ENCODE results near the gene ANKS1B.
"Not testable (repeated sequence)": the region's sequence is repeated elsewhere in the genome, so short reads cannot be mapped to it uniquely, and the experiment has no call there.

ANKS1B gene

DNA sequence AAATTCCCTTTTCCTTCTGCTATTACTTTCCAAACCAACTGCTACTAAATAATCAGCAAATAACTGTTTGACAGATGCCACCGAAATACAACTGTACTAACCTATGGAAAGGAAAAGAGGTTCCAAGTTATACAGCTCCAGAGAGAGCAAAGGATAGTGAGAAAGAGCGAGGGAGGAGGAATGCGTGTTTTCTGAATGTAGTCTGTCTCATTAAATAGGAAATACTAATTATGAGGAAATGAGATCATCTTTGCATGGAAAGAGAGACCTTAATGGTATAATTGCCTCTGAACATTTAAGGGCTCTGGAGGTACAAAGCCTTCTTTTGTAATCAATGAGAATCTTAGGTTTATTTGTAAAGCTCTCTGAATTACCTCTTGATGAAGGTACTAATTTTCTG, 1144.4 kb downstream of the ANKS1B start:
- DNase-seq: no peak

DNA sequence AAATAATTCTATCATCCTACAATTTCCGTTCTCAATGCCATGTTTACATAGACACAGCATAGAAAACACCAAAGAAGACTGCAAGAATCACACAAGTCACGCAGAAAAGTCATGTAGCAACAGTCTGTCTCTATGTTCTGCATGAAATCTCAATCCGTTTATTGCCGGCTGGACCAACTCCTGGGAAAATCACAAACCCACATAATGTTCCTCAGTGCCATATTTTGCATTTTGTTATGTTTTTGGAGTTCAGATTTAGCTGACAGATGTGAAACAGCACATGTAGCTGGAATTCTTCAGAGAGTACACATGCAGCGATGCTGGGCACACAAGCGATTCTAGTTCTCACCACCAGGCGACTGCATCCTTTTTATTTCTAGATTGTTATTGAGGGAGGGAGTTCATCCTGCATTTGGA, 1146.5 kb downstream of the ANKS1B start:
- DNase-seq: no peak

DNA sequence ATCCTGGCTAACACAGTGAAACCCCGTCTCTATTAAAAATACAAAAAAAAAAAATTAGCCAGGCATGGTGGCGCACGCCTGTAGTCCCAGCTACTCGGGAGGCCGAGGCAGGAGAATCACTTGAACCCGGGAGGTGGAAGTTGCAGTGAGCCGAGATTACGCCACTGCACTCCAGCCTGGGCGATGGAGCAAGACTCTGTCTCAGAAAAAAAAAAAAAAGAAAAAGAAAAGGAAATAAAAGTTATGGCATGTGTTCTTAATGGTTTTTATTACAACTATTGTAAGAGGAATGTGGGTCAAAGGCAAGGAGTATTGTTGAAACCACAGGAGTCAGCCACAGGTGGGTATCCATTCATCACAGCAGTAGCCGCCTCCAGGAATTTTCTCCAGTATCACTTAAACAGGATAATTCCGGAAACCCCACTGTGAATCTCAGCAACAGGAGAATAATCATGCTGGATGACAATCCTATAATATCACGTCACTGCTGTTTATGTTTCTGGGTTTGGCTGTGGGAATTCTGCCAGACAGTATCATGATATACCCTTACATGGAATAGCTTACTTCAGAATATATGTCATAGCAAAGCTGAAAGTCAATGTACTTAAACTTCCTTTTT, 1147.5 kb downstream of the ANKS1B start:
- not testable (repeated sequence) for DNase-seq

DNA sequence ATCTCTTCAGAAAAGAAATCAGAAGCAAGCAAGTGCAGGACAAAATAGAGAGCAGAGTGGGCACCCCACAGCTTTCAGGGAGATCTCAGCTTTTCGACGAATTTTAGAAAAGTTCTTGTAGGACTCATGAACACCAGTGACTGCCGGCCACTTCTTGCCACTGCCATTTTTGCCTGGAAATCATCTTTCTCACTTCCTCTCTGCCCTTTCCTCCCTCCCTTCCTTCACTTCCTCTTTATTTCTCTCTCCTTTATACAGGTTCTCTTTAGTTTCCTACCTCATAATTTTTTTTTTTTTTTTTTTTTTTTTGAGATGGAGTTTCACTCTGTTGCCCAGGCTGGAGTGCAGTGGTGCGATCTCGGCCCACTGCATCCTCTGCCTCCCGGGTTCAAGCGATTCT, 1154.1 kb downstream of the ANKS1B start:
- no peak for DNase-seq

DNA sequence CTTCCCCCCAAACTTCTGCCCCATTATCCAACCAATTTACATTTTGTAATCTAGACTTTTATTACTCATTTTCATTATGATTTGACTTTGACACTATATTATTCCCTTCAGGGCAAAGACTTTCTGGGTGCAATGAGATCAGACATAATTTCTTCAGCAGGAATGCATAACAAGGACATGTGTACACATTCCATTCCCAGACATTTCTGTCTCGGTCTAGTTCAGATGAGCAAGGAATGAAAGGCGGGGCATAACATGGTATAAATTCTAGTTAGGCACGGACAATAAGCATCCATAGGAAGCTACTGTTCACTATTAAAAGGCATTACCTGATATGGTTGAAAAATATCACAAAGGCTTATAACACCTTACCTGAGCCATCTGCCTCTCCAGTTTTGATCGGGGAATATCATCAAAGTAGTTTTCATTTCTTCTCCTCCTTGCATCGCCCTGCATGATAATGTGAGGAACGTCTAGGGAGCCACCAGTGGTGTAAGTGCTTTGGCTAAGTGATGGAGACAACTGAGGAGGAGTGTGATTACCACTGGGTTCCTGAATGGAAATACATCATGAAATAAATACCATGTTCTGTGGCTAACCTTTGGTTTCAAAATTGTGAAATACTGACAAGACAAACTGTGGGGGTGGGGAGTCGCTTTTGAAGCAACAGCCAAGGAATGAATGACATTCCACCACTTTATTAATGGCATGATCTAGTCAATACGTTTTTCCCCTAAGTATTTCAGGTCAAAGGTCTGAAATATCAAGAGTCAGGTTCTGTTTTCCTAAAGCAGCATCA, 1155.7 kb downstream of the ANKS1B start:
- DNase-seq: no peak

DNA sequence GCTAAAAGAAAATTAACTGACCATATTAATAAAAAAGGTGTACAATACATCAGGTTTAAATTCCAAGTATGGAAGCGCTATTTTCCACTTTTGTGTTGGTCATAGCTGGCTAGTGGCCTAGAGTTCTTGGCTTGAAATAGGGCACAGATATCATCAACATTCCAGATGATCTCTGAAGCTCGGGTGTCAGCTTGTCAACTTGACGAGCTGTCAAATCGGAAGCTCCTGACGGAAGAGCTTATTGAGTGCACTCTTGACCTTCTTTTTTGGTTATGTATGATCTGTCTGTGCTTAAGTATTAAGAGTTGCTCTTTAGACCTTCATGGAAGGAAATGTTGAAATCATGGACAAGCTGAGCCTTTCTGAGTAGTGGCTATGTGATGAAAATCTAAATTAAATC, 1161.7 kb downstream of the ANKS1B start:
- no peak for DNase-seq

DNA sequence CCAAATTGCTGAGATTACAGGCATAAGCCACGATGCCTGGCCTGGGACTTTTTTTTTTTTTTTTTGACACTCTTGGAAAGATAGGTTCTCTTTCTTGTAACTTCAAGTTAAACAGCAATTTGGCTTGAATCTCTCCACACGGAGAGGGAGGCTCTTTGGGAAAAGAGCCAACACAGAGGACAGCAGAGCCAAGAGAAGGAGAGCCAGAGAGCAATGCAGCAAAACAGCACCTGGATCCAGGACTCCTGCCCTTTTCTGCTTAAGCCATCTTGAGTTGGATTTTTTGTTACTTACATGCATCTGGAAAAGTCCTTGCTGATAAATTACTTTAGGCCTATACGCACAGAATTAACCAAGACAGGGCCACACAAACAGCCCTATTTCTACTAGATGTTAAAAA, 1162.9 kb downstream of the ANKS1B start:
- no peak for DNase-seq

DNA sequence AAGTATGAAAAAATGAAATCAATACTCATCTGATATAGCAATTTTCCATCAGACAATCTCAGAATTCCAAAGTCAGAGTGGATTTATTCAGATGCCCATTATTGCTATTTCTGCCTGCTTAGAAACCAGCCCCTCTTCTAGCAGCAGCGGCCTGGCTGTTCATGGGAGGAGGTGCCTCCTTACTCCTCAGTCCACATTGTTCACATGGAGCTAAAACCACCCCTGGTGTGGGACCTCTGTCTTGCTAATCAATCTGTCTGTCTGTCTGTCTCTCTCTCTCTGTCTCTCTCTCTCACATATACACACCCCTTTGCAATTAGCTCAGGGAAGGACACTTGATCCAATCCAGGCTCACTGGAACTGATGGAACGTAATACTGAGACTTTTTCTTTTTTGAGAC, 1163.5 kb downstream of the ANKS1B start:
- no peak for DNase-seq

DNA sequence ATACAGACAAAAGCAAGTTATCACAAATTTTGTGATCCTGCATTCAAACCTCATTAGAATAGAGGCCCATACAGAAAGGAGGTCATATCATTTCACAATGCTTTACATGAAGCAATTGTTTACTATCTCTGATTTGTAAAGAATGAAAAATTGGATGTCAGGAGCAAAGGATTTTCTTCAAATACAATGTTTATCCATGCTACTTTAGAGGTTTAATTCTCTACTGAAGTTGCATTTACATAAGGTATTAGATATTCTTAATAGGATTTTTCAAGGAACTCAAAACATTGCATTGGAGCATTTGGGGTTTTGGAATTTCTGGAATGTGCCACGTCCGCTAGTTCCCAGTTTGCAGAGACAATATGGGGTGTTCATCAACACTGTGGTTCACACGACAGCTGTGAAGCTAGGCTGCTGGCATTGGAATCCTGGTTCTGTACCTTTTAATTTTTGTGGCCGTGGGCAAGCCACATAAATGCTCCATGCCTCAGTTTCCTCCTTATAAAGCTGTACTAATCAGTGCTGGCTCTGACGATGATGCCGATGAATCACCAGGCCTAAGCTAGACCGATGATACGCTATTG, 1164.8 kb downstream of the ANKS1B start:
- DNase-seq: no peak

DNA sequence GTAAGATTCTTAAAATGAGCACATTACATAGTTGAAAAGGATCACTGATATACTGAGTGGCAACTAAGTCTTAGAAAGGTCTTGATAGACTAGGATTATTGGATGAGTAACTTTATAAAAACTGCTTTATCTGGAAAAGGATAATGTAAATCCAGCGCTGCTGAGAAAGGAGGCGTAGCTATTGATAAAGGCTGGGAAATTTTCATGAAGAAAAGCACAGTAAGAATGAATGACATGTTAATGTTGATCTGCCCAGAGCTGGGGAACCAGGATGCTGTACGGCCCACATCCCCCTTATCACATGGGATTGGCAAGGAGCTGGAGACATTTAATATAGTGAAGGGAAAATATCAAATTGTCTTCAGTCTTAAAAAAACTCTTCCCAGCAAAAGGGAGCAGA, 1165.7 kb downstream of the ANKS1B start:
- DNase-seq: no peak

DNA sequence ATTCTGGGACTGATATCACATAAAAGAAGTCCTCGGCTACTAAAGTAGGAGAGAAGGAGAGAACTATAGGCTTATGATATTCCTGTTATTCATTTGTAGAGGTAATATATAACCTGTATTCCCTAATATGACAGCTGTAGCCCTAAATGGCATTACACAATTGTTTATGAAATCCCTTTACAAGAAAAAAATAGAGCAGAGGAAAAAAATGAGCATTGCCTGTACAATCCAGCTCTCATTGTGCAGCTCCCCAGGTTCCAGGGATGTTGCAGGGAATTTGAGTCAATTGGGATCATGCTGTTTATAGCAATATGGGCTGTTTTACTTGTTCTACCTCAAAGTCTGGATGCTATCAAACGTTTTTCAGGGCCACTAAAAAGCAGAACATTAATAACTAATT, 1166.5 kb downstream of the ANKS1B start:
- no peak for DNase-seq

DNA sequence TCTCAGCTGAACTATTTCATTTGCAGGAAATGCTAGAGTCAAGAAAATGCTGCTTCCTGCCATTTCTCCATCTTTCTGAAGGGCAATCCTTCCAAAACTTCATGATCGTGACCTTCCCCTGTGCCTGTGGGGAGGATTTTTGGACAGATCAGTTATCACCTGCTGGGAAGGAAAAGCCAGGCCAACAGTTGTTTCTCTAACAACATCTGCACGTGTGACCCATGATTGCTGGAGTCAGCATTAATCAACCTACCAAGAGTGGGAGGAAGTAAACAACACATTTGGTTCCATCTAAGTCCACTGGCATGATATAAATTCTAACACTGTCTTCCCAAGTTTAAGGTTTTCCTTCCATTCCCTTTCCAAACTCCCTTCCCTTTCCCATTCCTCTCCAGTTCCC, 1167.0 kb downstream of the ANKS1B start:
- DNase-seq: no peak

DNA sequence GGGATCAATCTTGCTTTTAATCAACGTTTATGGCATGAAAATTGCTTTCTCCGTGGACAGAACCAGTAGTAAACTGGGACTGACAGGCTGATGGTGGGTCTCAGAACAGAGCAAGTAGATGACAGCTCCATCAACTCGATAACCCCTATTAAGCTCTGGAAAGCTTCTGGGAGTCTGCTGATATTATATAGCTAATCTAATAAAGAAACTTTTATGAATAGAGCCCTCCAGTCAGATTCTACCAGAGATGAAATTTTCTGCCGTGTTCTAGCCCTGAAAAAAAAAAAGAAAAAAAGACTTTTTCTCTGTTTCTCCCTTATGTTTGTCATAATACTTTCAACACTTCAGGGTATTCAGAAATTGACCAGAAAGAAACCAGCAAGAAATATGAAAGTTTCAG, 1168.0 kb downstream of the ANKS1B start:
- no peak for DNase-seq

DNA sequence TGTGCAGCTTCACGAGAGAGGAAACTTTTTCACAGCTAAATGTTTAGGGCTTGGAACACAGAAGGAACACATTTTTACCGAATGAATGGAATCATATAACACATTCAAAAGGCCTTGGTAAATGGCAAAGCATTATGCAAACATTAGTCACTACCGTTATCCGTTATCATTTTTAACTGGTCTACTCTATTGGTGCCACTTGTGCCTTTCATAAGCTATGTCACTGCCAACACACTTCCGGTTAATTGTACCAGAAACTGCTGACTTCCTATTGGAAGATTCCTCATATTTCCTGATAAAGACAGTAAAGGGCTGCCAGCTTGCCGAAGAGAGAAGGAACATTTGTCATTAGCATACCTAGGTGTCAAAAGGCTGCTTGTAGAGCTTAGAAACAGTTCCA, 1170.5 kb downstream of the ANKS1B start:
- DNase-seq: no peak

DNA sequence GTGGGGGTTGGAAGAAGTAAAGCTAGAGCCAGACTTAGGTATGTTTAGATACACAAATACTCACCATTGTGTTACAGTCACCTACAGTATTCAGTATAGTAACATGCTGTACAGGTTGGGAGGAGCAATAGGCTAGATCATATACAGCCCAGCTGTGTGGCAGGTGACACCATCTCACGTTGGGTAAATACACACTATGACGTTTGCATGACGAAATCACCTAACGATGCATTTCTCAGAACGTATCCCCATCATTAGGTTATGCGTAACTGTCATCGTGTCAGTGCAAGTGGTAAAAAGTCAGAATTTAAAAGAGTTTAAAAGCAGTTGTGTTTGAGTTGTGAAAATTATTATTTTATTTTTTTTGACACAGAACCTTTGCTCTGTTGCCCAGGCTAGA, 1172.5 kb downstream of the ANKS1B start:
- DNase-seq: no peak

DNA sequence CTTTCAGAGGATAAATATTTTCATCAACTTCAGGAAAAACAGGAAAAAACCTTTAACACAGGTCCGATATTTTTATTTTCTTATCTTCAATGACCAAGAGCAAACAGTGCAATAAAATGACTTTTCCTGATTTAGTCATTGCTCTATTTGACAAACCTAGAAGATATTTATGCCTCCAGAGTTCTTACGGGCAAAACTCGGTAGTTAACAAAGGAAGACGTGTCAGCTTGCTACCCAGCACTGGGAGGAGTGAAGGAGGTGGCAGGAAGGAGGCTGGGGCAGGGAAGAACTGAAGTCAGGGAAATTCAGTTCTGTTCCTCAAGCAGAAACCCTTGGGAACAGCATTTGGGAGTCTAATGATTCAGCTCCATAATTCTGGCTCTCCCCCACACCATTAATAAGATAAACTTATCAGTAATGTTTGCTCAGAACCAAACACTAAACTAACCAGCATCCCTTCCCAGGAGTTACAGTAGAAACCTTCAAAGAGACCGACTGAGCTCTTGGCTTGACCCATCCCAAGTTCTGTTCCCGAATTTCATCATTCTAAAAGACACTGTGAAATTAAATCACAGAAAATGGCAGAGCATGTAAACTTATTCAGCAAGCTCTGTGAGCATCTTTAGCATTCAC, 1176.4 kb downstream of the ANKS1B start:
- no peak for DNase-seq

DNA sequence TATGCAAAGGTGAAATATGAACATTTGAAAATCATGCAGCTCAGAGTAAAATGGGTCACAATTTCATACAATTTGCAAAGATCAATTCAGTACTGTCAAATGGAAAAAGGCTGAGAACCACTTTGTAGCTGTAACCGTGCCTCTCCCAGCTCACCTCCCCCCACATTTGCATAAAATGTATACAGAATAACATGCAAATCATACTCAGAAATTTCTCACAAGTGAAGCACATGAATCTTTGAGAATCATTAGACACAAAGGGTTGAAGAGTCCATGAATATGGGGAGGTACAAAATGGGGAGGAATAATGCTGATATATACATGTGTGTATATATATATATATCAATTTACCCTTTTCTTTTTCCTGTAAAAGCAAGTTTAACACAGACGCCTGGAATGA, 1177.5 kb downstream of the ANKS1B start:
- no peak for DNase-seq

DNA sequence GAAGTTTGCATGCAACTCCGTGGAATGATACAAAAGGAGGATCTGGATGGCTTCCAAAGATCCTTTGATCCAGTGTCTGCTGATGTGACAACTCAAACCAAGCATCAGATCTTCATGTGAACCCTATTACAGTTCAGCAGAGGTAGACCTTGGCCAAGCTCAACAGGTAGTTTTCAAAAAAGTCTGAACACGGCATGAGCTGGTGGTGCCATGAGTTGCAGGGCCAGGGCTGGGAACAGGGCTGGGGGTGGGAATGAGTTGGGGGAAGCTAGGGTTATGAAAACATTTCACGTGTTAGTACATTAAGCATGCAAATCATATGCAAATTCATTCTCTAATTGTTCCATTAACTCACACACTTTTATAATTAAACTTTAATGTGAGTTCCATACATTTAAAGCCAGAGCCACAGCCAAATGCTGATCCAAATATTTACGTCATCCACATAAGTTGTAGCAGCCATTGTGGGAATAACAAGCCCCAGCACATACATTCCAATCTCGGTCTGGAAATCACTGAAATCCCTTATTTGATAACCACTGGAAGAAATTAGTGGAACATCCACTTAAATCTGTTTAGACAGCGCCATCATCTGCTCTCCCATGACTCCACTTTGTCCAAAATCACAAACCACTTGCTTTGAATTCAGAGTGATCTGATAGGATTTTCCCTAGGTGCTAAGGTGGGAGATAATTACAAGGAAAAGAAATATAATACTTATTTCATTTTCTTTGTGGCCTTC, 1181.1 kb downstream of the ANKS1B start:
- no peak for DNase-seq

DNA sequence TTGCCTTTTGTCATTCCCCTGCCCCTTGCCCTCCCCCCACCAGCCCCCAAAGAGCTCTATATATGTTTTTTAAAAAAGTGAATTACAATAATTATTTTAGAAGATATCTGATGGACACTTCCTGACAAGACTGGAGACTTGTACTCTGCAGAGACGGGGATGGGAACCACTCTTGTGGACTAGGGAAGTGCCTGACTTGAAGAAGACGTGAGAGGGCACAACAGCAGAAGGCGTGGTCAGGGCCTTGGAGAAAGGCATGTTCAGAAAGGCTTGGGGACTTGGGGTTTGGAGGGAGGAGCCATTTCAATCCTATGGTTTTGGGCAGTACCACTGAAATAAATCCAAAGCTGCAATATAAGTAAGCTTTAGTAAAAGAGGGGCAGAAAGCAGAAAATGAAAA, 1184.9 kb downstream of the ANKS1B start:
- no peak for DNase-seq

DNA sequence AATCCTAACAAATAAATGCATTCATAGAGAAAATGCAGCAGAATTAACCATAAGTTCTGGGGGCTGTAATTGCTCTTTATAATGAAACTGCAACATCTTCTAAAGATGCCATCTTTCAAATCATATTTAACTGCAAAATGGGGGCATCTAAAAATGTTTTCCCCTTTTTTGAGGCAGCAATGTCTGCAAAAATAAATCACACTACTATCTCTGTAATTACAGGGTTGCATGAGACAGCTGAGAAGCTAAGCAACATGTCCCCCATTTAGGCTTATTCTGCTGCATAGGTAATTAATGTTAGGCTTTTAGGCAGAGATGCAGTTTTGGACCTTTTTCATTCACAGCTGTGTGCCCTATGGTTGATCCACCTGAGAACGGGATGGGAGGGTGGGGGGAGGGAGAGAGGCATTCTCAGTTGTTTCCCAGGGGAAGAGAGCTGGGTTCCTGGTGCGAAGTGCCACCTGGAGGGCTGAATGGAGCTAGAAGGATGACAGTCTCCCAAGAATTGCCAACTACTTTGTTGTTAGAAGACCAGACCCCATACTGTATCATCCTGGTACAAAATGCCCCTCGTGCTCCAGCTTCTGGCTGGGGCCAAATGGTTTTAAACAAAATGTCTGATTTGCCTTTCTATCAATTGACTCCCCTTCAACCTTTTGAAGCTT, 1185.5 kb downstream of the ANKS1B start:
- no peak for DNase-seq

DNA sequence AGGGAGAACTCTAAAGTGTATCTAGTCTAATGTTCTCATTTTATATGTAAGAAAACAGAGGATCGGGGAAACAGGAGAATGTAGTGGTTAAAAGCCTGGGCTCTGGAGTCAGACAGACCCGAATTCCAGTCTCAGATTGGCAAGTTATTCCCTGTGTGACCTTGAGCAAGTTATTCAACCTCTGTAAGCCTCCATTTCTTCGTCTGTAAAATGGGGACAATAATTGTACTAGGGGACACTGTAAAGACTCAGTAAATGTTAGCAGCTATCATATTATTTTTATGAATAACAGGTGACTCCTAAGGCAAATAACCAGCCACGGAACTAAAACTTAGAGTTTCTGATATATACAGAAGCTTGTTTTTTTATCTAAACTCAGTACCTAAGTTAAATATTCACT, 1187.5 kb downstream of the ANKS1B start:
- DNase-seq: no peak

DNA sequence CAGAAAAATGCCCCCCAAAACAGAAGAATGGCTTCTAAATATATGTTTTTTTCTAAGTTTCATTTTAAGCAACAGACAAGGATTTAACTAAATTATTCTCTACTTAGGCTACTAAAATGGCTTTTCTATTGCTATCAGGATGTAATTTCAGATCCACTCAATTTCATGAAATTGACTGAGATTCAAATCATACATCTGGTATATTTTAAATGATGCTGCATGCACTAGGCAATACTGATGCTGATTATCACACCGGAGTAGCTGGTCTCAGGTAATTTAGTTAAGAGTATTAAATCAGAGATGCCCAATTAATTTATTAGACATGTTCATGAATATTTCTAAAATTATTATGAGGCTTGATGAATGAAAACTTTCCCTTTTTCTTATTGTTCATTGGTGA, 1188.0 kb downstream of the ANKS1B start:
- no peak for DNase-seq

DNA sequence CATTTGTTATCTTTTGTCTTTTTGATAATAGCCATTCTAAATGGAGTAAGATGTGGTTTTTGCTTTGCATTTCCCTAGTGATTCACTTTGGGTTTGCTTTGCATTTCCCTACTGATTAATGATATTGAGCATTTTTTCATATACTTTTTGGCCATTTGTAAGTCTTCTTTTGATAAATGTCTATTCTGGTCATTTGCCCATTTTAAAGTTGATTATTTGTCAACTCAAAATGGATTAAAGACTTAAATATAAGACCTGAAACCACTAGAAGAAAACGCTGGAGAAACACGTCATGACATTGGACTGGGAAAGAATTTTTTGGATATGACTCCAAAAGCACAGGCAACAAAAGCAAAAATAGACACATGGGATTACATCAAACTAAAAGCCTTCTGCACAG, 1191.6 kb downstream of the ANKS1B start:
- DNase-seq: no peak
